HepG2 (cell line): Measurements from ENCODE around the gene PLIN5.

ENCODE experiments used
- SOX13 ChIP-seq, 3 experiments: fragments of 450-650 bp in 1 of 3; sonication (generic) in 1 of 3; formaldehyde crosslinking in 1 of 3; IDR thresholded peaks in 2 of 3; conservative IDR thresholded peaks in 1 of 3; 2 replicates each; pipeline versions ENCODE4 v1.5.0 to v1.6.1; 2016 to 2020; ENCODE audit warnings: antibody characterized with exemption in 1 of 3, mild to moderate bottlenecking in 1 of 3, missing compliant biosample characterization in 1 of 3, missing genetic modification reagents in 1 of 3, moderate library complexity in 1 of 3
- TBX3 ChIP-seq: fragments of 450-650 bp; IDR thresholded peaks from 2 replicates; pipeline ENCODE4 v1.6.1; 2017; ENCODE audit warnings: antibody characterized with exemption, mild to moderate bottlenecking, inconsistent platforms, borderline replicate concordance
- YY1 ChIP-seq: IDR thresholded peaks from 2 replicates; pipeline ENCODE4 v1.6.1; 2011; ENCODE audit warnings: low read length, low read depth, moderate library complexity, mild to moderate bottlenecking; ENCODE audit not compliant: insufficient read depth, insufficient replicate concordance
- ZNF687 ChIP-seq: sonication (generic); formaldehyde crosslinking; IDR thresholded peaks from 2 replicates; pipeline ENCODE4 v1.5.1; 2020; ENCODE audit warnings: mild to moderate bottlenecking, missing genetic modification reagents, moderate library complexity
- ZSCAN30 ChIP-seq: sonication (generic); formaldehyde crosslinking; IDR thresholded peaks from 2 replicates; pipeline ENCODE4 v1.5.0; 2020; ENCODE audit warnings: mild to moderate bottlenecking, missing genetic modification reagents
- TF ChIP-seq, protein P1 (sequence below): sonication (generic); formaldehyde crosslinking; IDR thresholded peaks from 2 replicates; pipeline ENCODE4 v1.4.0; 2020; ENCODE audit warnings: missing genetic modification reagents

DNA sequence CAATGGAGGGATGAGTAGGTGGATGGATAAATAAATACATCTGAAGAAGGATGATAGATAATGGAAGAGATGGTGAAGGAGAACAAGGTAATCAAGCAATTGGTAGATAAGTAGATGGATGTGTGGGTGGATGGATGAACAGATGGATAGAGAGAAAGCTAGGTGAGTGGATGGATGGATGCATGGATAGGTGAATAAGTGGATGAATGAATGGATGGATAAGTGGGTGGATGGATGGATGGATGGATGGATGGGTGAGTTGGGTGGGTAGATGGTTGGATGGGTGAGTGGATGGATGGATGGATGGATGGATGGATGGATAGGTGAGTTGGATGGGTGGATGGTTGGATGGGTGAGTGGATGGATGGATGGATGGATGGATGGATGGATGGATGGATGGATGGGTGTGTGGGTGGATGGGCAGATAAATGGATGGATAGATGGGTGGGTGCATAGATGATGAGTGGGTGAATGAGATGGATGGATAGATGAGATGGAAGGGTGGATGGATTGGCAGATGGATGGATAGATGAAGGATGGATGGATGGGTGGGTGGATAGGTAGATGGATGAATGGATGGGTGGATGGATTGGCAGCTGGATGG is 18.2 kb upstream of the PLIN5 start:
- TF ChIP-seq SOX13 (IDR thresholded peaks at IDR 0.05) (no peak), SOX13 (CRISPR knock-in tag; conservative IDR thresholded peaks at IDR 0.05 in 1 of 2, IDR thresholded peaks at IDR 0.05 in 1 of 2) (no peak), ZNF687 (CRISPR knock-in tag) (no peak), TBX3 (no peak), YY1 (no peak), ZSCAN30 (no peak)
- TF ChIP-seq, protein P1, sequence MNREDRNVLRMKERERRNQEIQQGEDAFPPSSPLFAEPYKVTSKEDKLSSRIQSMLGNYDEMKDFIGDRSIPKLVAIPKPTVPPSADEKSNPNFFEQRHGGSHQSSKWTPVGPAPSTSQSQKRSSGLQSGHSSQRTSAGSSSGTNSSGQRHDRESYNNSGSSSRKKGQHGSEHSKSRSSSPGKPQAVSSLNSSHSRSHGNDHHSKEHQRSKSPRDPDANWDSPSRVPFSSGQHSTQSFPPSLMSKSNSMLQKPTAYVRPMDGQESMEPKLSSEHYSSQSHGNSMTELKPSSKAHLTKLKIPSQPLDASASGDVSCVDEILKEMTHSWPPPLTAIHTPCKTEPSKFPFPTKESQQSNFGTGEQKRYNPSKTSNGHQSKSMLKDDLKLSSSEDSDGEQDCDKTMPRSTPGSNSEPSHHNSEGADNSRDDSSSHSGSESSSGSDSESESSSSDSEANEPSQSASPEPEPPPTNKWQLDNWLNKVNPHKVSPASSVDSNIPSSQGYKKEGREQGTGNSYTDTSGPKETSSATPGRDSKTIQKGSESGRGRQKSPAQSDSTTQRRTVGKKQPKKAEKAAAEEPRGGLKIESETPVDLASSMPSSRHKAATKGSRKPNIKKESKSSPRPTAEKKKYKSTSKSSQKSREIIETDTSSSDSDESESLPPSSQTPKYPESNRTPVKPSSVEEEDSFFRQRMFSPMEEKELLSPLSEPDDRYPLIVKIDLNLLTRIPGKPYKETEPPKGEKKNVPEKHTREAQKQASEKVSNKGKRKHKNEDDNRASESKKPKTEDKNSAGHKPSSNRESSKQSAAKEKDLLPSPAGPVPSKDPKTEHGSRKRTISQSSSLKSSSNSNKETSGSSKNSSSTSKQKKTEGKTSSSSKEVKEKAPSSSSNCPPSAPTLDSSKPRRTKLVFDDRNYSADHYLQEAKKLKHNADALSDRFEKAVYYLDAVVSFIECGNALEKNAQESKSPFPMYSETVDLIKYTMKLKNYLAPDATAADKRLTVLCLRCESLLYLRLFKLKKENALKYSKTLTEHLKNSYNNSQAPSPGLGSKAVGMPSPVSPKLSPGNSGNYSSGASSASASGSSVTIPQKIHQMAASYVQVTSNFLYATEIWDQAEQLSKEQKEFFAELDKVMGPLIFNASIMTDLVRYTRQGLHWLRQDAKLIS (CRISPR knock-in tag) = no peak
